GM19099 (cell line): ENCODE results near the gene EEF1G.

Experiments
- POLR2A ChIP-seq: IDR thresholded peaks from 3 replicates; pipeline ENCODE4 v1.6.1; 2011; ENCODE audit warnings: low read depth; ENCODE audit not compliant: insufficient read length; ENCODE audit errors: extremely low read depth

The EEF1G gene

GRCh38 chr11:62573592-62574362 lies at the start of gene EEF1G:
Gene EEF1G (minus strand): TSS chr11:62573891. CDS start chr11:62573842, 49 bp downstream.
- peak; percentile 88 for TF ChIP-seq POLR2A

- TF ChIP-seq POLR2A = no peak
Observed at GRCh38 chr11:62622476-62623089, 48.9 kb upstream of the EEF1G start.

- peak; percentile 84 for TF ChIP-seq POLR2A
Observed at GRCh38 chr11:62621567-62622470, 48.1 kb upstream of the EEF1G start, which contains the start of gene B3GAT3. Gene B3GAT3 (minus strand): TSS chr11:62621986. CDS start chr11:62621947, 39 bp downstream.

- TF ChIP-seq POLR2A = no peak
Observed at GRCh38 chr11:62621027-62621566, 47.4 kb upstream of the EEF1G start.

GRCh38 chr11:62615521-62615920 lies 41.8 kb upstream of the EEF1G start:
- TF ChIP-seq POLR2A = no peak

GRCh38 chr11:62614275-62614674 lies 40.6 kb upstream of the EEF1G start:
- TF ChIP-seq POLR2A = no peak

- TF ChIP-seq POLR2A = no peak
Observed at GRCh38 chr11:62613291-62613778, 39.6 kb upstream of the EEF1G start.

- peak; percentile 55 for TF ChIP-seq POLR2A
Observed at GRCh38 chr11:62612366-62613290, 38.9 kb upstream of the EEF1G start, which contains the start of the genes EML3 and ROM1. Gene EML3 (minus strand): TSS chr11:62612775. CDS start chr11:62612457, 318 bp downstream. Gene ROM1 (plus strand): TSS chr11:62613257. CDS start chr11:62613282, 25 bp downstream.

- TF ChIP-seq POLR2A = peak; percentile 37
Observed at GRCh38 chr11:62611705-62612365, 38.1 kb upstream of the EEF1G start.

- no peak for TF ChIP-seq POLR2A
Observed at GRCh38 chr11:62610814-62611704, 37.4 kb upstream of the EEF1G start.

- TF ChIP-seq POLR2A = no peak
Observed at GRCh38 chr11:62610403-62610802, 36.7 kb upstream of the EEF1G start.

- no peak for TF ChIP-seq POLR2A
Observed at GRCh38 chr11:62608776-62609175, 35.1 kb upstream of the EEF1G start.
